IMR-90 (cell line): Measurements from ENCODE around the gene OGG1. TPM values are rescaled to one million over a fixed set of nuclear protein-coding genes. Genes with fewer than 3 reads are reported as not detected.

Experiments used
- ATAC-seq: fragments of 200-7000 bp; cut with Tn5 transposase; 2 replicates; pipeline ENCODE4 v1.9.1; 2020; ENCODE audit warnings: low read depth, mild to moderate bottlenecking, moderate library complexity
- BruUV-seq: library from RNA; stranded (reverse); fragments of 400-500 nt; replicated peaks from 2 replicates; lab custom pipeline; 2021; lab: Mats Ljungman, UMichigan
- CTCF ChIA-PET: fragments of 300-600 bp; formaldehyde crosslinking; extraction: SDS; loops from one replicate; lab custom pipeline; 2021; ENCODE audit warnings: antibody characterized with exemption; lab: Yijun Ruan, JAX
- POLR2A ChIA-PET: fragments of 300-600 bp; sonication (Branson Sonifier 250); formaldehyde crosslinking; loops from one replicate; lab custom pipeline; 2022; ENCODE audit warnings: antibody characterized with exemption; ENCODE audit not compliant: unreplicated experiment; lab: Charles Lee
- DNase-seq: peaks from one replicate; pipeline ENCODE4 v3.0.0; 2013
- H2AFZ ChIP-seq: replicated peaks from 2 replicates; pipeline ENCODE3; 2013; ENCODE audit warnings: low read length, mild to moderate bottlenecking; ENCODE audit not compliant: poor library complexity
- H2AK5ac ChIP-seq: 2 replicates; pipeline ENCODE4 v1.6.1; 2013; ENCODE audit warnings: low read depth, low read length, inconsistent platforms
- H2AK9ac ChIP-seq: replicated peaks from 2 replicates; pipeline ENCODE3; 2013; ENCODE audit warnings: mild to moderate bottlenecking, low read depth, low read length, moderate library complexity; ENCODE audit not compliant: poor library complexity
- H2BK120ac ChIP-seq: 2 replicates; pipeline ENCODE4 v1.6.1; 2013; ENCODE audit warnings: low read depth, low read length, inconsistent platforms
- H2BK15ac ChIP-seq: 3 replicates; pipeline ENCODE4 v1.6.1; 2013; ENCODE audit warnings: low read depth, low read length, inconsistent platforms
- H2BK20ac ChIP-seq: 2 replicates; pipeline ENCODE4 v1.6.1; 2013; ENCODE audit warnings: low read depth, mild to moderate bottlenecking, inconsistent platforms, low read length, moderate library complexity
- H2BK5ac ChIP-seq: 2 replicates; pipeline ENCODE4 v1.6.1; 2013; ENCODE audit warnings: mild to moderate bottlenecking, low read depth, low read length, inconsistent platforms; ENCODE audit not compliant: poor library complexity, severe bottlenecking
- H3K14ac ChIP-seq: replicated peaks from 2 replicates; pipeline ENCODE4 v1.6.1; 2013; ENCODE audit warnings: low read depth, low read length, inconsistent platforms
- H3K18ac ChIP-seq: 2 replicates; pipeline ENCODE4 v1.6.1; 2013; ENCODE audit warnings: low read depth, low read length, control low read depth
- H3K23ac ChIP-seq: 2 replicates; pipeline ENCODE4 v1.6.1; 2013; ENCODE audit warnings: low read depth, low read length, inconsistent platforms
- H3K27ac ChIP-seq: 2 replicates; pipeline ENCODE4 v1.5.1; 2013; ENCODE audit warnings: mild to moderate bottlenecking, control low read depth, low read length; ENCODE audit not compliant: insufficient read depth
- H3K27me3 ChIP-seq: 2 replicates; pipeline ENCODE4 v1.6.1; 2013; ENCODE audit warnings: low read length; ENCODE audit not compliant: control insufficient read depth, insufficient read depth
- H3K36me3 ChIP-seq: 2 replicates; pipeline ENCODE4 v1.6.1; 2013; ENCODE audit warnings: low read length, mixed read lengths; ENCODE audit not compliant: control insufficient read depth, insufficient read depth
- H3K4ac ChIP-seq: 2 replicates; pipeline ENCODE4 v1.6.1; 2013; ENCODE audit warnings: low read depth, low read length, inconsistent platforms
- H3K4me1 ChIP-seq: 2 replicates; pipeline ENCODE4 v1.6.1; 2013; ENCODE audit warnings: low read length, mixed read lengths; ENCODE audit not compliant: control insufficient read depth, insufficient read depth
- H3K4me2 ChIP-seq: 2 replicates; pipeline ENCODE4 v1.6.1; 2013; ENCODE audit warnings: low read depth, mild to moderate bottlenecking, control low read depth, low read length, moderate library complexity
- H3K4me3 ChIP-seq: 2 replicates; pipeline ENCODE4 v1.5.1; 2013; ENCODE audit warnings: low read depth, mild to moderate bottlenecking, control low read depth, low read length, moderate library complexity; ENCODE audit not compliant: insufficient read depth
- H3K56ac ChIP-seq: 2 replicates; pipeline ENCODE4 v1.6.1; 2013; ENCODE audit warnings: low read length, inconsistent platforms; ENCODE audit not compliant: insufficient read depth; ENCODE audit errors: extremely low read depth
- H3K79me1 ChIP-seq, 2 experiments: 2 replicates each; pipeline ENCODE4 v1.6.1; 2013; ENCODE audit warnings: low read length in 2 of 2, inconsistent platforms in 1 of 2, low read depth in 1 of 2
- H3K9ac ChIP-seq: 2 replicates; pipeline ENCODE4 v1.6.1; 2013; ENCODE audit warnings: low read depth, low read length, control low read depth
- H3K9me1 ChIP-seq: 2 replicates; pipeline ENCODE4 v1.6.1; 2013; ENCODE audit warnings: low read length, inconsistent platforms; ENCODE audit not compliant: insufficient read depth
- H3K9me3 ChIP-seq: 2 replicates; pipeline ENCODE4 v1.6.1; 2013; ENCODE audit warnings: low read length; ENCODE audit not compliant: control insufficient read depth, insufficient read depth
- H4K20me1 ChIP-seq: 2 replicates; pipeline ENCODE4 v1.6.1; 2013; ENCODE audit warnings: low read length, inconsistent platforms; ENCODE audit not compliant: insufficient read depth
- H4K5ac ChIP-seq: 2 replicates; pipeline ENCODE4 v1.6.1; 2013; ENCODE audit warnings: mild to moderate bottlenecking, low read depth, low read length, control low read depth
- H4K8ac ChIP-seq, 2 experiments: 2 replicates each; pipeline ENCODE4 v1.6.1; 2013; ENCODE audit warnings: low read depth in 2 of 2, low read length in 2 of 2, control low read depth in 1 of 2, inconsistent platforms in 1 of 2
- H4K91ac ChIP-seq: 2 replicates; pipeline ENCODE4 v1.6.1; 2013; ENCODE audit warnings: low read depth, low read length, inconsistent platforms; ENCODE audit not compliant: insufficient read depth
- RCOR1 ChIP-seq: IDR thresholded peaks from 2 replicates; pipeline ENCODE4 v1.6.1; 2012; ENCODE audit warnings: mild to moderate bottlenecking, low read length, improper control_type of control experiment; ENCODE audit not compliant: insufficient replicate concordance
- WGBS, 2 experiments: methylation state at CpG; one replicate each; pipeline versions ENCODE4 v1.1.5 to v1.1.7; 2013; ENCODE audit warnings: missing lambda C conversion rate in 2 of 2; ENCODE audit not compliant: insufficient read length in 1 of 2; ENCODE audit errors: extremely low coverage in 2 of 2; 5-methylcytosine and 5-hydroxymethylcytosine counted together
- dilution Hi-C: fragments of 300-500 bp; cut with HindIII; formaldehyde crosslinking; loops from one replicate; pipeline ENCODE4 v1.14.3; 2018; ENCODE audit warnings: low sequenced_read_pairs; ENCODE audit not compliant: unreplicated experiment
- in situ Hi-C: fragments of 300-500 bp; cut with MboI; formaldehyde crosslinking; loops from 3 replicates; pipeline ENCODE4 v1.14.3; 2019; ENCODE audit warnings: low sequenced_read_pairs, inconsistent platforms, mixed read lengths
- intact Hi-C: fragments of 100-400 bp; cut with micrococcal nuclease; formaldehyde crosslinking; loops from 2 replicates; pipeline ENCODE4 v1.10.0; 2022
- polyA plus RNA-seq, 3 experiments: library from polyadenylated mRNA; depleted of rRNA; stranded (reverse); fragments of >200 nt; gene quantifications; 2 replicates each; pipeline ENCODE4 v1.2.3, GENCODE V29; 2012; ENCODE audit warnings: low replicate concordance in 1 of 3
- total RNA-seq: library from RNA; depleted of rRNA; stranded (reverse); fragments of >200 nt; gene quantifications from 2 replicates; pipeline ENCODE4 v1.2.3, GENCODE V29; 2012
- TF ChIP-seq, protein P1 (sequence below): conservative IDR thresholded peaks from 2 replicates; pipeline ENCODE4 v1.5.1; 2012; ENCODE audit warnings: mild to moderate bottlenecking, low read depth, low read length, improper control_type of control experiment
- TF ChIP-seq, protein P2 (sequence below): fragments of 150-350 bp; IDR thresholded peaks from 2 replicates; pipeline ENCODE4 v1.6.1; 2016; ENCODE audit warnings: low read depth, mild to moderate bottlenecking, low read length, moderate library complexity, borderline replicate concordance

Gene OGG1
- total and polyA plus RNA-seq, 2 of the 4 experiments (the other 2 are of a cell fraction) = 14.9 to 25.6 TPM

DNA sequence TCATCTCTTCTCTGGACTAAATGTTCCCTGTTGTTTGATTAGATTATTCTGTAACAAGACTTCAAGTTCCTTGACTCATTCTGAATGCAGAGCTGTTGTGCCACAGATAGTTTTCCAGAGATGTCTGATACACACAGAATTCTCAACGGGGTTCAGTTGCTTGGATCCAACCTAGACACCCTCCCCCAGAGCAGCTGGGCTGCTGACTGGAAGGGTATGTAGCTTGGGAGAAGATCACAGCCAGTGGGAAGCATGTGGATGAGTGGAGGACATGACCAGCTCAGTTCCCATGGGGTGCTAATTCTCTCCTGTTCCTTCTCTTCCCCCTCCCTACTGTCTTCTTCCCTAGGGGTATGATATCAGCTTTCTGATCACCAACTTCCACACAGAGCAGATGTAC lies 53.7 kb downstream of the OGG1 start:
- TF ChIP-seq RCOR1 = no peak
- TF ChIP-seq, protein P1, sequence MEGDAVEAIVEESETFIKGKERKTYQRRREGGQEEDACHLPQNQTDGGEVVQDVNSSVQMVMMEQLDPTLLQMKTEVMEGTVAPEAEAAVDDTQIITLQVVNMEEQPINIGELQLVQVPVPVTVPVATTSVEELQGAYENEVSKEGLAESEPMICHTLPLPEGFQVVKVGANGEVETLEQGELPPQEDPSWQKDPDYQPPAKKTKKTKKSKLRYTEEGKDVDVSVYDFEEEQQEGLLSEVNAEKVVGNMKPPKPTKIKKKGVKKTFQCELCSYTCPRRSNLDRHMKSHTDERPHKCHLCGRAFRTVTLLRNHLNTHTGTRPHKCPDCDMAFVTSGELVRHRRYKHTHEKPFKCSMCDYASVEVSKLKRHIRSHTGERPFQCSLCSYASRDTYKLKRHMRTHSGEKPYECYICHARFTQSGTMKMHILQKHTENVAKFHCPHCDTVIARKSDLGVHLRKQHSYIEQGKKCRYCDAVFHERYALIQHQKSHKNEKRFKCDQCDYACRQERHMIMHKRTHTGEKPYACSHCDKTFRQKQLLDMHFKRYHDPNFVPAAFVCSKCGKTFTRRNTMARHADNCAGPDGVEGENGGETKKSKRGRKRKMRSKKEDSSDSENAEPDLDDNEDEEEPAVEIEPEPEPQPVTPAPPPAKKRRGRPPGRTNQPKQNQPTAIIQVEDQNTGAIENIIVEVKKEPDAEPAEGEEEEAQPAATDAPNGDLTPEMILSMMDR = no peak
- TF ChIP-seq, protein P2, sequence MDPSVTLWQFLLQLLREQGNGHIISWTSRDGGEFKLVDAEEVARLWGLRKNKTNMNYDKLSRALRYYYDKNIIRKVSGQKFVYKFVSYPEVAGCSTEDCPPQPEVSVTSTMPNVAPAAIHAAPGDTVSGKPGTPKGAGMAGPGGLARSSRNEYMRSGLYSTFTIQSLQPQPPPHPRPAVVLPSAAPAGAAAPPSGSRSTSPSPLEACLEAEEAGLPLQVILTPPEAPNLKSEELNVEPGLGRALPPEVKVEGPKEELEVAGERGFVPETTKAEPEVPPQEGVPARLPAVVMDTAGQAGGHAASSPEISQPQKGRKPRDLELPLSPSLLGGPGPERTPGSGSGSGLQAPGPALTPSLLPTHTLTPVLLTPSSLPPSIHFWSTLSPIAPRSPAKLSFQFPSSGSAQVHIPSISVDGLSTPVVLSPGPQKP = no peak
- H3K9ac ChIP-seq = no peak overlapping the region
- no peak overlapping the region for H3K14ac ChIP-seq
- H3K23ac ChIP-seq = peak overlapping the region; percentile 11; the same call in 1 of the 2 replicates
- H4K5ac ChIP-seq = no peak overlapping the region
- H2BK120ac ChIP-seq = peak overlapping the region; percentile 21; the same call in 1 of the 2 replicates
- CTCF ChIA-PET = interaction anchor here (0.6 kb wide), 1 partner anchor 88 kb away, joined by 3 read pairs; no protein-coding TSS in a partner anchor
- peaks cover 8% of the 10 kb centered on the region for H3K4me1 ChIP-seq
- BruUV-seq = no TSS peak
- H4K20me1 ChIP-seq = peaks cover 26% of the 10 kb centered on the region
- H3K9me1 ChIP-seq = peaks cover 5% of the 10 kb centered on the region
- H3K9me3 ChIP-seq = no peaks in the 10 kb centered on the region
- H3K4me3 ChIP-seq = no peak overlapping the region
- H4K91ac ChIP-seq = no peak overlapping the region
- H4K8ac ChIP-seq = 0 out of 4 replicates have a peak overlapping the region, but pooled peaks of 1 of the 2 experiments have one; percentile 13
- peak overlapping the region; percentile 7; the same call in 1 of the 2 replicates for H3K4ac ChIP-seq
- no peak overlapping the region for H3K18ac ChIP-seq
- intact Hi-C loops (no loop called here), dilution Hi-C loops (no loop called here), in situ Hi-C loops (no loop called here)
- peaks cover 68% of the 10 kb centered on the region for H3K36me3 ChIP-seq
- no peak overlapping the region for H2AK5ac ChIP-seq
- H3K56ac ChIP-seq = no peak overlapping the region
- no peak overlapping the region for H3K27ac ChIP-seq
- H3K4me2 ChIP-seq = no peak overlapping the region
- no peaks in the 10 kb centered on the region for H3K27me3 ChIP-seq
- H2BK5ac ChIP-seq = peak overlapping the region; percentile 76
- H2BK15ac ChIP-seq = no peak overlapping the region
- DNase-seq (no peak), ATAC-seq (no peak)
- no peak overlapping the region for H2BK20ac ChIP-seq
- peaks cover 20 to 40% of the 10 kb centered on the region in 2 experiments for H3K79me1 ChIP-seq
- H2AFZ ChIP-seq = no peak overlapping the region
- no peak overlapping the region for H2AK9ac ChIP-seq
- POLR2A ChIA-PET = no interaction called here
- WGBS, 2 experiments = no CpG with 5 or more reads among the region's 1 CpG
